Neutrophil (primary cell): ENCODE data around the gene CPSF3.
"Not testable (repeated sequence)": the region's sequence is repeated elsewhere in the genome, so short reads cannot be mapped to it uniquely, and the experiment has no call there.

Experiments
- H3K27ac ChIP-seq: fragments of 200-600 bp; sonication (generic); 2 replicates; pipeline ENCODE4 v1.5.1; 2016; ENCODE audit warnings: mild to moderate bottlenecking, moderate library complexity
- H3K27me3 ChIP-seq: fragments of 200-600 bp; sonication (generic); 2 replicates; pipeline ENCODE4 v1.6.0; 2016; ENCODE audit warnings: mild to moderate bottlenecking
- H3K36me3 ChIP-seq: fragments of 200-600 bp; sonication (generic); 2 replicates; pipeline ENCODE4 v1.5.1; 2017
- H3K4me1 ChIP-seq, 2 experiments: fragments of 200-600 bp in 1 of 2; sonication (generic) in 1 of 2; 1 replicate in 1 of 2; 2 replicates in 1 of 2; pipeline versions ENCODE4 v1.5.1 to v1.6.1; 2013 to 2016; ENCODE audit warnings: low read depth in 1 of 2, low read length in 1 of 2, mild to moderate bottlenecking in 1 of 2, moderate library complexity in 1 of 2; ENCODE audit not compliant: control insufficient read depth in 1 of 2, insufficient read depth in 1 of 2
- H3K4me3 ChIP-seq, 2 experiments: fragments of 200-600 bp in 1 of 2; sonication (generic) in 1 of 2; 1 replicate in 1 of 2; 2 replicates in 1 of 2; pipeline ENCODE4 v1.5.1; 2013 to 2016; ENCODE audit warnings: low read depth in 1 of 2, low read length in 1 of 2, mild to moderate bottlenecking in 1 of 2, moderate library complexity in 1 of 2
- H3K9me3 ChIP-seq: fragments of 200-600 bp; sonication (generic); 2 replicates; pipeline ENCODE4 v1.5.1; 2016
- CTCF ChIP-seq: fragments of 200-600 bp; sonication (generic); IDR thresholded peaks from 2 replicates; pipeline ENCODE4 v1.5.1; 2016; ENCODE audit warnings: antibody characterized with exemption

CPSF3 gene

GRCh38 chr2:9391961-9392720, 31.3 kb upstream of the CPSF3 start:
- no peaks in the 10 kb centered on the region for H3K27me3 ChIP-seq
- H3K36me3 ChIP-seq, result no peaks in the 10 kb centered on the region
- no peak overlapping the region for H3K27ac ChIP-seq
- H3K4me1 ChIP-seq, result no peaks in the 10 kb centered on the region
- no peaks in the 10 kb centered on the region for H3K9me3 ChIP-seq
- no peak overlapping the region for H3K4me3 ChIP-seq
- no peak for TF ChIP-seq CTCF

DNA sequence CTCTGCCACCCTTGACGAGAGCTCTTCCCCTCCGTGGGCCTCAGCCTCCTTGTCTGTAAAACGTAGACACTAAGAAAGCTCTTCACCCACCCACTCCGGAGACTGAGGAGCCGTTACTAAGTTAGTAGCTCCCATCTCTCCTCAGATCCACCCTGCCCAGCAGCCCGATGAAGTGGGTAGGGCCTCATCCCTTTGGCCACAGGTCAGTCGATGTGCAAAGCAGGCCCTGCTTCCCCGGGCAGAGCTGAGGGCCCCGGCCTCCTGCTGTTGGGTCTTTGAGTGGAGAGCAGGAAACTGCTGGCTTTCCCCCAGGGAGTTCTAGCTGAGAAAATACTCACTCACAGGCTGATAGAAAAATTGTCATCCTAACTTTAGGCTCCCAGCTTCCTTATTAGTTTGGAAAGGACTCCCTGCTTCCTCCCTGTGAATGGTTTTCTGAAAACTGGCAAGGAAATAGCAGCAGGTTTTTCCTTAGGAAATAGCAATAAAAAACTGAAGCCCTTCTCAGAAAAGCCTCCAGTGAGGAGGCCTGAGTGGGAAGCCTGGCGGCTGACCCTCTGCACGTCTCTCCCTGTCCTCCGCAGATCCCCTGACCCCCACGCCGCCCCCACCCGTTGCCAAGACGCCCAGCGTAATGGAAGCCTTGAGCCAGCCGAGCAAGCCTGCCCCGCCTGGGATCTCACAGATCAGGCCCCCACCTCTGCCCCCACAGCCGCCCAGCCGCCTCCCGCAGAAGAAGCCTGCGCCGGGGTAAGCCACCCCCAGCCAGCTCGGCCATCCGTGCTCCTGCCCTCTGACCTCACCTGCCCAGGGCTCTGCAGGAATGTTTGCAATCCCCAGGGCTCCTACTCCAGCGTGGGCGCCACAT, 30.3 kb upstream of the CPSF3 start:
- H3K9me3 ChIP-seq, result no peaks in the 10 kb centered on the region
- H3K4me1 ChIP-seq, result no peaks in the 10 kb centered on the region
- H3K27me3 ChIP-seq, result no peaks in the 10 kb centered on the region
- no peak overlapping the region for H3K4me3 ChIP-seq
- H3K36me3 ChIP-seq, result no peaks in the 10 kb centered on the region
- TF ChIP-seq CTCF, result no peak
- no peak overlapping the region for H3K27ac ChIP-seq

GRCh38 chr2:9394816-9395215, 28.6 kb upstream of the CPSF3 start:
- no peak for TF ChIP-seq CTCF
- no peaks in the 10 kb centered on the region for H3K4me1 ChIP-seq
- no peaks in the 10 kb centered on the region for H3K9me3 ChIP-seq
- no peak overlapping the region for H3K27ac ChIP-seq
- H3K27me3 ChIP-seq, result no peaks in the 10 kb centered on the region
- no peak overlapping the region for H3K4me3 ChIP-seq
- no peaks in the 10 kb centered on the region for H3K36me3 ChIP-seq

DNA sequence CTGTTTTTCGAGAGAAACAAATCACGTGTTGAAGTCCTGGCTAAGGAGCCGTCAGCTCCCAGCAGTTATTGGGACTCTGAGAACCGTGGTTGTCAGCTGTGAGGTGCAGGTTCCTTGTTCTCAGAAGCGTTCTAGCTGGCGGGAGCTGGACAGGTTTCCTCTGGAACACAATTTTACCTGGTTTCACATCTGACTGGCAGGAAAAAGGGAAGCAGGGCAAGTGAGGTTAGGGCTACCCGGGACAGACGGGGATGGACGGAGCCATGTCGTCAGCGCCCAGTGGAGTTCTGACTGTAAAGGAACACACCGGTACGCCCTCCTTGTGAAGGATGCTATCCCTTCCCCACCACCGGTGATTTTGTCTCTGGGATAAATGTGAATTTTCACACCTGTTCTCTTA, 26.3 kb upstream of the CPSF3 start:
- Histone ChIP-seq H3K27me3 (no peaks in the 10 kb centered on the region), H3K9me3 (no peaks in the 10 kb centered on the region), H3K27ac (no peak overlapping the region), H3K36me3 (no peaks in the 10 kb centered on the region), H3K4me1 (no peaks in the 10 kb centered on the region), H3K4me3 (no peak overlapping the region)
- no peak for TF ChIP-seq CTCF

DNA sequence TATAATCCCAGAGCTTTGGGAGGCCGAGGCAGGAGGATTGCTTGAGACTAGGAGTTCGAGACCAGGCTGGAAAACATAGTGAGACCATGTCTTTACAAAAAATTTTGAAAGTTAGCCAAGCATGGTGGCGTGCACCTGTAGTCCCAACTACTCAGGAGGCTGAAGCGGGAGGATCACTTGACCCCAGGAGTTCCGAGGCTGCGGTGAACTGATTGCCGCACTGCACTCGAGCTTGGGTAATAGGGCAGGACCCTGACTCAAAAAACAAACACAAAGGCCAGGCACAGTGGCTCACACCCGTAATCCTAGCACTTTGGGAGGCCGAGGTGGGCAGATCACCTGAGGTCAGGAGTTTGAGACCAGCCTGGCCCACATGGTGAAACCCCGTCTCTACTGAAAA, 25.2 kb upstream of the CPSF3 start:
- not testable (repeated sequence) for H3K27me3 ChIP-seq, H3K36me3 ChIP-seq, H3K4me1 ChIP-seq

More for the DNA sequence above, 25.2 kb upstream of the CPSF3 start:
- H3K4me3 ChIP-seq, H3K9me3 ChIP-seq, H3K27ac ChIP-seq: not testable (repeated sequence)
